GM21390 (cell line): ENCODE measurements around the gene RPS8.
"Not testable (repeated sequence)": the region's sequence is repeated elsewhere in the genome, so short reads cannot be mapped to it uniquely, and the experiment has no call there.

Experiments
- ATAC-seq: cut with Tn5 transposase; IDR thresholded peaks from one replicate; pipeline ENCODE4 v1.9.1; 2021; ENCODE audit not compliant: unreplicated experiment

The RPS8 gene

DNA sequence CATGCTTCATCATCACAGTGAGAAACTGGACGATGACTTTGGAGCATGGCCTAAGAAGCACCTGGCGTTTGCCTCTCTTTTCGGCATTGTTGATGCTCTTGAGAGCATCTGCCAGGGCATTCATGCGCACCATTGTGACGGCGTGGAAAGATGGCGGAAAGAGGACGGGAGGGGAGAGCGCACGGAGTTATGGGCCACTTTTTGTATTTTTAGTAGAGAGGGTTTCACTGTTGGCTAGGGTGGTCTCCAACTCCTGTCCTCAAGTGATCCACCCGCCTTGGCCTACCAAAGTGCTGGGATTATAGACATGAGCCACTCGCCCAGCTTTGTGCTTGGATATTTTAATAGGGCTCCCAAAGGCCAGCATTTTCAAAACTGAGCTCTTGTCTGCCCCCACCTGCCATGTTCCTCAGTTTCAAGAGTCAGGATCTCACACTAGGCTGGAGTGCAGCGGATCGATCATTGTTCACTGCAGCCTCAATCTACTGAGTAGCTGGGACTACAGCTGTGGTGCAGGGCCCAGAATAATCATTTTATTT is 5.3 kb downstream of the RPS8 start:
- no peak for ATAC-seq

GRCh38 chr1:44783697-44784093 is 8.4 kb downstream of the RPS8 start:
- ATAC-seq = no peak

GRCh38 chr1:44784094-44785028 is 9.0 kb downstream of the RPS8 start:
- ATAC-seq = no peak

DNA sequence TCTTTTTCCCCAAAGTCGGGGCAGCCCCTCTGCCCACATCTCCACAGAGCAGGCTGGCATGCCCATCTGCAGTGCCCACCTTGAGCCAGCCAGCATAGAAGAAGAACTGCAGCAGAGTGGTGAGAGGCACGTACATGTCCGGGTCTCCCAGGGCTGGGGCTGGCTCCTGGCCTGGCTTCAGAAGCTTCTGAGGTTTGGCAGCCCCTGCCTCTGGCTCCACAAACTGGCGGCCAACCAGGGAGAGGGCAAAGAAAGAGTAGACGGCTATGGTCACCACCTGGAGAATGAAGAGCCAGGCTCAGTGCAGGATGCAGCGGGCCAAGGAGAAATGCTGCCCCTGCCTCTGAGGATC is 9.7 kb downstream of the RPS8 start:
- no peak for ATAC-seq

DNA sequence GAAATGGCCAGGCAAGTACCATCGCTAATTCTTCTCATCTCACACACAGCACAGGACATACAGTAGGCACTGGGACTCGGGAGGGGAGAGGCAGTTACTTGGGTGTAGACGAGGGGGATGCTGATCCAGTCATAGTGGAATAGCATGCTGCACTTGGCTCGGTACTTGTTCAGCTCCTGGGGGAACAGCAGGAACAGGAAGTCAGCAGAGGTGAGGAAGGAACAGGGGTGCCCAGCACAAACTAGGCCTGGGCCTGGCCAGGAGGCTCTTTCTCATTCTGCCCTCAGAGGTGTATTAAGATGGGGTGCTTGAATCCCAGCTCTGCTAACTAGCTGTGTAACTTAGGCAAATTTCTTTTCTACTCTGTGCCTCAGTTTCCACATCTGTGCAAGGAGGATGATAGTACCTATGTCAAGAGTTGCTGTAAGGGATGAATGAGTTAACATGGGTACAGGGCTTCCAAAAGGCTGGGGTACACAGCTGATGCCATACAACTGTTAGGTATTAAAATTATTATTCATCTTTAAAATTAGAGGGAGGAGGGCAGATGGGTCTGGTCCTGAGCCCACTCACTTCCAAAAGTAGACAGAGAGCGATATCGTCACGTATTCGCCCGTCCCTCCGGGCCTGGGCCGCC is 10.3 kb downstream of the RPS8 start:
- ATAC-seq = no peak

- peak; percentile 63 for ATAC-seq
Measured at GRCh38 chr1:44786138-44786840, 10.9 kb downstream of the RPS8 start.

DNA sequence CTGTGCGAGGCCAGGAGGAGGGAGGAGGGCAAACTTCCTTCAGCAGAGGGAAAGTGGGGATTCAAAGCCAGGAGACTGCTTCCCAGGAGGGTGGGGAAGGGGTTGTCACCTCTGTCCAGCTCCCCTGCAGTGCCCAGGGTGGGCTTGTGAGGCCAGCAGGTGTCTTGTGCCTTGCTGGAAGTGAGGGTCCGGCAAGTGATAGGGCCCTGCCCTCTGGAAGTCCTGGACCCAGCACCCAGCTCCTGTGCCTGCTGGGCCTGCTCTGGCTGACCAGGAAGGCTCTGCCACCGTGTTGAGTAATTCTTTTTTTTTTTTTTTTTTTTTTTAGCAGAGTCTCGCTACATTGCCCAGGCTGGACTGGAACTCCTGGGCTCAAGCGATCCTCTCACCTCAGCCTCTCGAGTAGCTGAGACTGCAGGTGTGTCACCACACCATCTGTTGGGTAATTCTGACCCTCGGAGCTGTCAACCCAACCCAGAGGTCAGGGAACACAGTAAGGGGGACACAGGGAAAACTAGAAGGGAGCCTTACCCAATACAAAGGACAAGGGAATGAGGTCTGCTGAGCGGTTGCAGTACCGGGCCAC is 11.6 kb downstream of the RPS8 start:
- ATAC-seq = no peak

DNA sequence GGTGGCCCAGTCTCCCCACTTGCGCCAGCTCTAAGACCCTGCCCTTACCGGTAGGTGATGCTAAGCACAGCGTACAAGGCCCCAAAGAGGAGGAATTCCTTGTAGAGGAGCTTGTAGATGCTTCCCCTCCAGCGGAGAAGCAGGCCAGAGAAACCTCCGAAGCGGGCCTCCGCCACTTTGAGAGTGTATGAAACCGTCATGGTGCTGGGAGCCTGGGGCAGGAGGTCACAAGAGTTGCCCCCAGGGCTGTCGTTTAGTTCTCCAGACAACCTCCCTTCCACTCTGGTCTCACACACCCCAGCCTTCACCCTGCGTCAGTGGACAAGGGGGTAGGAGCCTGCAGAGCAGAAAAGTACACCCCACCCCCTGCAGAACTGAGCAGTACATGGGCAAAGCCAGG is 12.2 kb downstream of the RPS8 start:
- no peak for ATAC-seq

GRCh38 chr1:44788120-44788860 is 12.9 kb downstream of the RPS8 start, which contains the start of gene BEST4:
Gene BEST4 (minus strand): TSS chr1:44788170. CDS start chr1:44787705, 465 bp downstream.
- no peak for ATAC-seq

GRCh38 chr1:44790968-44791801 is 15.8 kb downstream of the RPS8 start:
- no peak for ATAC-seq

GRCh38 chr1:44792736-44793502 is 17.6 kb downstream of the RPS8 start:
- no peak for ATAC-seq

GRCh38 chr1:44797886-44798285 is 22.5 kb downstream of the RPS8 start:
- ATAC-seq = not testable (repeated sequence)

DNA sequence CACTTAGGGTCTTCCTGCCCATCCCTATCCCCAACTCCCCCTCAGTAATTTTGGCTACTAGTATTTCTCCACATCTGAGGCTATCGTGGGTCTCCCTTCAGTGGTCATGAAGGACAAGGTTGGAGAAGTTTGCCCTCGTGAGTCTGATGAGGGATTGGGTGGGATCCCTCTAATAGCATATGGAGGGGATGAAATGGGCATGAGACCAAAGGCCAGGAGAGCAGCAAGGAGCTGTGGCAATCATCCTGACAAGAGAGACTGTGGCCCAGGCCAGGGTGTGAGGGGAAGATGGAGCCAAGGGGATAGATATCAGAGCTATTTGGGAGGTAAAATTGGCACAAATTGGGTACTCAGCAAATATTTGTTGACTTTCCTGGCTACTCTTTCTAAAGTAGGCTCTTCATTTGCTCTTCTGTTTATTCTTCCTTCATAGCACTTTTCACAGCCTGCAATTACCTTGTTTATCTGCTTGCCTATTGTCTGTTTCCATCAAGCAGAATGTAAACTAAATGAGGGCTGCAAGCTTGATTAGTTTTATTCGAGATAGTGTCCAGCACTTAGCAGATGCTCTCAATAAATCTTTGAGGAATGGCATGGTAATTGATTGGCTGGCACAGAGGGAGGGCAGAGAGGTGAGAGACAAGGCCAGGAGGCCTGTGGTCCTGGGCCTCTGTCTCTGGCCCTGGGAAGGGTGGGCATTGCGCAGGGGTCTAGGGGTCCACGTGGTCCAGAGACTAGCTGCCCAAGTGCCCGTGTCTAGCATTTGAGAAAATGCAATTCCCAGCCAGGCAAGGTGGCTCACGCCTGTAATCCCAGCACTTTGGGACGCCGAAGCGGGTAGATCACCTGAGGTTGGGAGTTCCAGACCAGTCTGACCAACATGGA is 23.4 kb downstream of the RPS8 start:
- no peak for ATAC-seq

DNA sequence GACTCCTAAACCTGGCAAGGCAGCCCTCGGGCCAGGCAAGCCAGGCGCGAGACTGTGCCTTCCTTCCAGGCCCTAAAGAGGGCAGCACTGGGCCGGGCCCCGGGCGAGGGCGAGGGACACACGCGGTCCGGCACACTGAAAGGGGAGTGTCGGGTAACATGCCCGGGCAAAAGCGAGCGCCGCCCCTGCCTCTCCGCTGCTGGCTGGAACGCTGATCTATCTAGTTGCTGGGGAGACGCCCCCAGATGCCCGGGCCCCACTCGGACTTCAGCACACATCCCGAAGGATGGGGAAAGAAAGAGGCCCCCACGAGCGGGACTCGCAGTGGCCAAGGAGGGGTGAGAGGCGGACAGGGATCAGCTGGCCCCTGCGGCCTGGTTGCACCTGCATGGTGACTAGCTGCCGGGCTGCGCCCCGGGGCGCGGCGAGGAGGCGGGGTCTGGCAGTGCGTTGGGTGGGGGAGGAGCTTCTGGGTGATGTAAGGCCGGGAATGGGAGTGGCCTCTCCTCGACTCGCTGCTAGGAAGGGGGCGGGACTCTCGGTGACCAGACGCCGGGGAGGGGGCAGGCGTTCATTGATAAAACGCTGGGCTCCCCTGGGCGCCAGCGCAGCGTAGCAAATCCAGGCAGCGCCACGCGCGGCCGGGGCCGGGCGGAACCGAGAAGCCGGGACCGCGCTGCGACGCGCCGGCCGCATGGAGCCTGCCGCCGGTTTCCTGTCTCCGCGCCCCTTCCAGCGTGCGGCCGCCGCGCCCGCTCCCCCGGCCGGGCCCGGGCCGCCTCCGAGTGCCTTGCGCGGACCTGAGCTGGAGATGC is 24.6 kb downstream of the RPS8 start, which contains the start of gene PLK3:
Gene PLK3 (plus strand): TSS at position 608 of the 815 bp plus-strand sequence. CDS start 87 bp downstream, at position 695.
- peak; percentile 86 for ATAC-seq

DNA sequence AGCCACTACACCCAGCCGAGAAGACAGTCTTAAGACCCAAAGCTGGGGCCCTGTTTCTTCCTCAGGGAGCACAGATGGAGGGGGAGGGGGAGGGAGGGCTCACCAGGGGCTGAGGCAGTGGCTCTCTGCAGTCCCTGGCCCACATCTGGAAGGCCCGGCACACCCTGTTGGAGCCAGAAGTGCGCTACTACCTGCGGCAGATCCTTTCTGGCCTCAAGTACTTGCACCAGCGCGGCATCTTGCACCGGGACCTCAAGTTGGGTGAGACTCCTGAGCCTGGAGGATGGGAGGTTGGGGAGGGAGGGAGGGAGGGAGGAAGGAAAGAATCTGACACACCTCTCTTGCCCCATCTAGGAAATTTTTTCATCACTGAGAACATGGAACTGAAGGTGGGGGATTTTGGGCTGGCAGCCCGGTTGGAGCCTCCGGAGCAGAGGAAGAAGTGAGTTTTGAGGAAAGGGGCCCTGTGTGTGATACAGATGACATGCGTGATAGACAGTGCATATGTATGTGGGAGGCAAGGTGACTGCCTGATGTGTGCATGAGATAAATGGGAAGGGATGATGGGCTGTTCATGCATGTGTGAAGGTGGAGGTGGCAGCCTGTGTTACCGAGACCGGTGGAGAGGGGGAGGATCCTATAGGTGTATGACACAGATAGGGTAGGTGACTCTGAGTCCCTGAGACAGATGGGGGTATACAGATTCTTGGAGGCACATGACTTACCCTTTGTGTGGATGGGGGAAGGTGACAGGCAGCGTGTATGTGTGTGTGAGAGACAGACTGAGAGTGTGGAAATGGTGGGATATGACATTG is 26.4 kb downstream of the RPS8 start:
- no peak for ATAC-seq
